Measurements from ENCODE around the gene AOPEP. TPM values are rescaled to one million over a fixed set of nuclear protein-coding genes. Genes with fewer than 3 reads are reported as not detected.

The AOPEP gene
- total RNA-seq, 4 donors from 2014 or later, result 149 to 306 (median 193) TPM

- Histone ChIP-seq H3K9me3 (no peaks in the 10 kb centered on the region), H3K4me3 (no peak overlapping the region), H3K36me3 (no peaks in the 10 kb centered on the region), H3K27ac (no peak overlapping the region), H3K27me3 (no peaks in the 10 kb centered on the region), H3K4me1 (no peaks in the 10 kb centered on the region)
- 89% methylated on average over 4 of the region's 4 CpGs for WGBS
- no peak for TF ChIP-seq POLR2A (IDR thresholded peaks at IDR 0.05)
- TF ChIP-seq POLR2AphosphoS5 (IDR thresholded peaks at IDR 0.05), result no peak
- TF ChIP-seq CTCF (IDR thresholded peaks at IDR 0.05), result no peak
- TF ChIP-seq EP300 (IDR thresholded peaks at IDR 0.05), result no peak
- no peak for DNase-seq (ENCODE audit: low spot score in 2 of 2)
These were observed 20.3 kb downstream of the AOPEP start for GRCh38 chr9:94746541-94747370.

GRCh38 chr9:94754976-94755475 is 28.5 kb downstream of the AOPEP start:
- peaks cover 3% of the 10 kb centered on the region for H3K36me3 ChIP-seq
- H3K4me1 ChIP-seq, result no peaks in the 10 kb centered on the region
- no peak for TF ChIP-seq CTCF (IDR thresholded peaks at IDR 0.05)
- no peak for TF ChIP-seq POLR2AphosphoS5 (IDR thresholded peaks at IDR 0.05)
- TF ChIP-seq EP300 (IDR thresholded peaks at IDR 0.05), result no peak
- no peak for TF ChIP-seq POLR2A (IDR thresholded peaks at IDR 0.05)
- no peaks in the 10 kb centered on the region for H3K9me3 ChIP-seq
- no peak overlapping the region for H3K4me3 ChIP-seq
- no peak for DNase-seq (ENCODE audit: low spot score in 2 of 2)
- no peak overlapping the region for H3K27ac ChIP-seq
- no peaks in the 10 kb centered on the region for H3K27me3 ChIP-seq
- 95% methylated on average over 4 of the region's 4 CpGs for WGBS

GRCh38 chr9:94757158-94757557 is 30.7 kb downstream of the AOPEP start:
- Histone ChIP-seq H3K36me3 (peaks cover 14% of the 10 kb centered on the region), H3K4me3 (no peak overlapping the region), H3K27ac (no peak overlapping the region), H3K4me1 (no peaks in the 10 kb centered on the region), H3K9me3 (no peaks in the 10 kb centered on the region), H3K27me3 (no peaks in the 10 kb centered on the region)
- TF ChIP-seq EP300 (IDR thresholded peaks at IDR 0.05) (no peak), POLR2A (IDR thresholded peaks at IDR 0.05) (no peak), CTCF (IDR thresholded peaks at IDR 0.05) (no peak), POLR2AphosphoS5 (IDR thresholded peaks at IDR 0.05) (no peak)
- 74% methylated on average over 4 of the region's 4 CpGs for WGBS
- DNase-seq (ENCODE audit: low spot score in 2 of 2), result no peak

GRCh38 chr9:94758031-94758430 is 31.5 kb downstream of the AOPEP start:
- 95% methylated on average over 1 of the region's 1 CpG for WGBS
- DNase-seq (ENCODE audit: low spot score in 2 of 2), result no peak
- Histone ChIP-seq H3K9me3 (no peaks in the 10 kb centered on the region), H3K27me3 (no peaks in the 10 kb centered on the region), H3K4me3 (no peak overlapping the region), H3K36me3 (peaks cover 14% of the 10 kb centered on the region), H3K27ac (no peak overlapping the region), H3K4me1 (no peaks in the 10 kb centered on the region)
- no peak for TF ChIP-seq POLR2AphosphoS5 (IDR thresholded peaks at IDR 0.05)

GRCh38 chr9:94758880-94759279 is 32.4 kb downstream of the AOPEP start:
- Histone ChIP-seq H3K9me3 (no peaks in the 10 kb centered on the region), H3K27ac (no peak overlapping the region), H3K36me3 (peaks cover 14% of the 10 kb centered on the region), H3K27me3 (no peaks in the 10 kb centered on the region), H3K4me3 (no peak overlapping the region), H3K4me1 (no peaks in the 10 kb centered on the region)
- TF ChIP-seq CTCF (IDR thresholded peaks at IDR 0.05) (no peak), EP300 (IDR thresholded peaks at IDR 0.05) (no peak), POLR2A (IDR thresholded peaks at IDR 0.05) (no peak), POLR2AphosphoS5 (IDR thresholded peaks at IDR 0.05) (no peak)
- no peak for DNase-seq (ENCODE audit: low spot score in 2 of 2)
- WGBS, result 86% methylated on average over 1 of the region's 1 CpG

All from suprapubic skin (tissue), 4 donors.